ENCODE data around the gene MAP1LC3A. TPM values are rescaled to one million over a fixed set of nuclear protein-coding genes. Genes with fewer than 3 reads are reported as not detected.
A peak's percentile ranks its signal among the peaks of the same experiment; 100 is the strongest.
"Not testable (repeated sequence)": the region's sequence is repeated elsewhere in the genome, so short reads cannot be mapped to it uniquely, and the experiment has no call there.

MAP1LC3A gene
- total RNA-seq, result 36.0 to 42.2 TPM (median 37.8 TPM) in 3 replicates

DNA sequence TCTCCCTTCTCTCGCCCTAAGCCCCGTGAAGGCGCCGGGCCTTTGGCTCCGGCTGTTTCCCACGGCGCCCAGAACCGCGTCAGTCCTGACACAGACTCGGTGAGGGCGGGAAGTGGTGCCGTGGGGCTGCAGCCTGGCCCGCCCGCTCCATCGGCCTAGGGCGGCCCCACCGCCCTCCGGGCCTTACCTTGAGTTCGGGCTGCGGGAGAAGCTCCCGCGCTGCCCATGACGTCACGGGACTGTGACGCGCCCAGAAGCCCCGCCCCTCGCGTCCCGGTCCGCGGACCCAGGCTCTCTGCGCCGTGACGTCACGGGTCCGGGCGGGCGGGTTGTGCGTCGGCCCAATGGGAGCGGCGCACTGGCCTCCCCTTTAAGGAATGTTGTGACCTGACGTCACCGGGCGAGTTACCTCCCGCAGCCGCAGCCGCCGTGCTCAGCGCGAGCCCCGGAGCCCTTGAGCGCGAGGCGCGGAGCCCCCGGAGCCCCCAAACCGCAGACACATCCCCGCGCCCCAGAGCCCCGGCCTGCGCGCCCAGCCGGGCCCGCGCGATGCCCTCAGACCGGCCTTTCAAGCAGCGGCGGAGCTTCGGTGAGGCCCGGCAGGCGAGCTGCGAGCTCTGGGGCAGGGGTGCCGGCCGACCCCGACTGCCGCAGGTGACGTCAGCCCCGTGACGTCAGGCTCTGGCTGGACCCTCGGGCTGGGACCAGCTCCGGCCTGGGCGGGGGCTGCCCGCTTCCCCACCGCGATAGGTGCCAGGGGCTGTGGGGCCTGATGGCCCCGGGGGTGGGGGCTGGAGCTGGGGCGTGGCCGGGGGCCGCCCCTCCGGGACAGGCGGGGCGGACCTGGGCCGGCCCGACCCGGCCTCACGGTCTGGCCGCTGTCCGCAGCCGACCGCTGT is at the start of gene MAP1LC3A:
MAP1LC3A (plus strand) TSS at position 399 of the 899 bp plus-strand sequence; CDS start at position 550, 151 bp downstream.
- peaks cover 11% of the 10 kb centered on the region for H3K4me1 Mint-ChIP-seq
- H3K27me3 Mint-ChIP-seq (ENCODE audit: low read depth), result no peaks in the 10 kb centered on the region
- H3K9me3 Mint-ChIP-seq, result no peaks in the 10 kb centered on the region
- peak; percentile 97 to 98 for DNase-seq (ENCODE audit: low spot score in 2 of 2, unreplicated experiment in 2 of 2)
- no peaks in the 10 kb centered on the region for H3K36me3 Mint-ChIP-seq
- TF ChIP-seq, protein P1, sequence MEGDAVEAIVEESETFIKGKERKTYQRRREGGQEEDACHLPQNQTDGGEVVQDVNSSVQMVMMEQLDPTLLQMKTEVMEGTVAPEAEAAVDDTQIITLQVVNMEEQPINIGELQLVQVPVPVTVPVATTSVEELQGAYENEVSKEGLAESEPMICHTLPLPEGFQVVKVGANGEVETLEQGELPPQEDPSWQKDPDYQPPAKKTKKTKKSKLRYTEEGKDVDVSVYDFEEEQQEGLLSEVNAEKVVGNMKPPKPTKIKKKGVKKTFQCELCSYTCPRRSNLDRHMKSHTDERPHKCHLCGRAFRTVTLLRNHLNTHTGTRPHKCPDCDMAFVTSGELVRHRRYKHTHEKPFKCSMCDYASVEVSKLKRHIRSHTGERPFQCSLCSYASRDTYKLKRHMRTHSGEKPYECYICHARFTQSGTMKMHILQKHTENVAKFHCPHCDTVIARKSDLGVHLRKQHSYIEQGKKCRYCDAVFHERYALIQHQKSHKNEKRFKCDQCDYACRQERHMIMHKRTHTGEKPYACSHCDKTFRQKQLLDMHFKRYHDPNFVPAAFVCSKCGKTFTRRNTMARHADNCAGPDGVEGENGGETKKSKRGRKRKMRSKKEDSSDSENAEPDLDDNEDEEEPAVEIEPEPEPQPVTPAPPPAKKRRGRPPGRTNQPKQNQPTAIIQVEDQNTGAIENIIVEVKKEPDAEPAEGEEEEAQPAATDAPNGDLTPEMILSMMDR (IDR thresholded peaks at IDR 0.05; ENCODE audit: unreplicated experiment), result no peak
- H3K27ac Mint-ChIP-seq, result peak within 1 kb of the TSS; percentile 91
- H3K4me3 Mint-ChIP-seq, result peak within 1 kb of the TSS; percentile 78

DNA sequence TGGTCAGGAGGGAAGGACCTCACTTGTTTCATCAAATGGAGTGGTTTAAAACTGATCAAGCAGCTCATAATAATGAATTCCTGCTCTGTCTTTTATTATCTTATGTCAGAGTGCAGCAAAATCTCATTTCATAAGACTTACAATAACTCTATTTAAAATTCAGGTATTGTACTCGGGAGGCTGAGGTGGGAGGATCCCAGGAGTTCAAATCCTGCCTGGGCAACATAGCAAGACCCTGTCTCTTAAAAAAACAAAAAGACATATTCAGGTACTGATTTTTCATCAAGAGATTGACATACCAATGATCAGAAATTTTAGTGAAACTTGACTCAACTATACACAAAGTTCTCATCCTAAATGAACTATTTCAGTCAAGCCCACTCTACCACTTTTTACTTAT is 47.9 kb upstream of the MAP1LC3A start:
- DNase-seq (ENCODE audit: low spot score in 2 of 2, unreplicated experiment in 2 of 2), result no peak
- Mint-ChIP-seq H3K9me3 (no peaks in the 10 kb centered on the region), H3K36me3 (peaks cover 9% of the 10 kb centered on the region), H3K27me3 (ENCODE audit: low read depth) (no peaks in the 10 kb centered on the region), H3K4me1 (peaks cover 10% of the 10 kb centered on the region), H3K4me3 (no peak overlapping the region), H3K27ac (no peak overlapping the region)
- TF ChIP-seq, protein P1 (IDR thresholded peaks at IDR 0.05; ENCODE audit: unreplicated experiment), result no peak

DNA sequence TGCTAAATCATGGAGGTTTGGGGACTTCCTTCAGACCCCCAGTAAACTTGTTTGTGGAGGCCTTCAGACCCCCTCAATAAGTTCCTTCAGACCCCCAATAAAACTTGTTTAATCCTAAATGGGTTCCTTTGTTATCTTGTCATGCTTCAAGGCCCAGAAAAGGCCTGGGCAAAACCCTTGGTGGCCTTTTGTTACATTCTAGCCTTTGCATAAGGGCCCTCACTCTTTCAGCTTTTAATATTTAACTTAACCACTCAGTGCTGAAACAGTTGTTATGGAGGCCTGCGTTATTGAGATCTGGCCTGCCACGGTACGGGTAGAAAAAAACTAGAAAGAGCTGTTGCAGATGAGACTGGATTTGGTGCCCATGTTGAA is 46.6 kb upstream of the MAP1LC3A start:
- Mint-ChIP-seq H3K4me3 (no peak overlapping the region), H3K9me3 (no peaks in the 10 kb centered on the region), H3K4me1 (peaks cover 12% of the 10 kb centered on the region), H3K36me3 (peaks cover 9% of the 10 kb centered on the region), H3K27me3 (ENCODE audit: low read depth) (no peaks in the 10 kb centered on the region), H3K27ac (no peak overlapping the region)
- TF ChIP-seq, protein P1 (IDR thresholded peaks at IDR 0.05; ENCODE audit: unreplicated experiment), result no peak
- DNase-seq (ENCODE audit: low spot score in 2 of 2, unreplicated experiment in 2 of 2), result no peak

DNA sequence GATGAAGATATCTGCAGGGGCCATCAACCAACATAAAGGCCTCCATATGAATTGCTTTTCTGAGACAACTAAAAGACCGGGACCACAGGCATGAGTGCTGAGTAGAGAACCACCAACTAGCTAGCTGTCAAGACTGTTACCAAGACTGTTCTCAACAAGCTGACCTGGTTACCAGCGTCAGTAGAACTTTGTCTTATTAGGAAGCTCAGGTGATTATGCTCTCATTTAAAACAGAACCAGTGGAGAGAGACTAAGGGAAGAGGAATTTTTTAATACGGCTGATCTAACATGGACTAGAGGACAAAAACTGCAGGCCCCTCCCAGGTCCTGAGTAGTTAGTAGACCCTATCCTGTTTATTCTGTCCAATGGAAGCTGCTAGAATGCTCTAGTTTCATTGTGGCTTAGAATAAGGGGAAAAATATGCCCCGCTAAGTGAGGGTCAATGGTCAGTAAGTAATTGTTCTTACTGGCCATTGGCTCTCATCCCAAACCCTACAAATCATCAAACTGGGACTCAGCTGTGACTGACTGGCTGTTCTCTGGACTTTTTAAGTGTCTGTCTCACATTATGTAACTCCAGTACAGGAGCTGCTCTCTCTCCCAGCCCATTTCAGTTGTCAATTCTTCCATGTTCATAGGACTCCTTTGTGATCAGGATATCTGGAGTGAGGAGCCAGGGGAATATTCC is 46.1 kb upstream of the MAP1LC3A start:
- peaks cover 12% of the 10 kb centered on the region for H3K4me1 Mint-ChIP-seq
- DNase-seq (ENCODE audit: low spot score in 2 of 2, unreplicated experiment in 2 of 2), result no peak
- H3K27ac Mint-ChIP-seq, result peak overlapping the region; percentile 2
- H3K36me3 Mint-ChIP-seq, result peaks cover 9% of the 10 kb centered on the region
- H3K27me3 Mint-ChIP-seq (ENCODE audit: low read depth), result no peaks in the 10 kb centered on the region
- TF ChIP-seq, protein P1 (IDR thresholded peaks at IDR 0.05; ENCODE audit: unreplicated experiment), result no peak
- no peak overlapping the region for H3K4me3 Mint-ChIP-seq
- H3K9me3 Mint-ChIP-seq, result no peaks in the 10 kb centered on the region

DNA sequence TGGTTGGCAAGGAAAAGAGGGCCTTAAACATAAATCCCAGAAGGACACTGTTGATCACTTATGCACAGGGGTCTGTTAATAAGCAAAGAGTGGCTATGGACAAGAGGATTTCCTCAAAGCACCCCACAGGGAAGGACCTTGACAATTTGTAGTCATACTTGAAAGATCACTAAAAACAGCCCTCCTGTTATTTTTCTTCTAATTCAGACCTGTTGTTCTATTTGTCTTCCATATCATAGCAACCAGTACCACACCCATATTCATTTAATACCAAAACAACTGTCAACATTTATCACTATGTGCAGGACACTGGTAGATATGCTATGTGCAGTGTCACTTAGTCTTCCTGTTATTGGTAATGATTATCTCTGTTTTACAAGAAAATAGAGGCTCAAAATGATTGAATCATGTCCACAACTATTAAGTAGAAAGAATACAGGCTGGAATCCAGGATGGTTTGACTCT is 45.5 kb upstream of the MAP1LC3A start:
- Mint-ChIP-seq H3K4me1 (peaks cover 16% of the 10 kb centered on the region), H3K27me3 (ENCODE audit: low read depth) (no peaks in the 10 kb centered on the region), H3K9me3 (no peaks in the 10 kb centered on the region), H3K4me3 (no peak overlapping the region), H3K36me3 (peaks cover 9% of the 10 kb centered on the region), H3K27ac (no peak overlapping the region)
- TF ChIP-seq, protein P1 (IDR thresholded peaks at IDR 0.05; ENCODE audit: unreplicated experiment), result no peak
- no peak for DNase-seq (ENCODE audit: low spot score in 2 of 2, unreplicated experiment in 2 of 2)

DNA sequence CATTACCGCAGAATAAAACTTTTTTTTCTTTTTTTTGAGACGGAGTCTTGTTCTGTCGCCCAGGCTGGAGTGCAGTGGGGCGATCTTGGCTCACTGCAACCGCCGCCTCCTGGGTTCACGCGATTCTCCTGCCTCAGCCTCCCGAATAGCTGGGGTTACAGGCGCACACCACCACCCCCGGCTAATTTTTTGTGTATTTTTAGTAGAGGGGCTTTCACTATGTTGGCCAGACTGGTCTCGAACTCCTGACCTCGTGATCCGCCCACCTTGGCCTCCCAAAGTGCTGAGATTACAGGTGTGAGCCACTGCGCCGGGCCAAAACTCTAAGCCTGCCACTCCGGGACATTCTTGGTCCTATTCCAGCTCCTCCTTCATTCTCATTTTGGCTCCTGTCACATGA is 44.5 kb upstream of the MAP1LC3A start:
- not testable (repeated sequence) for H3K4me3 Mint-ChIP-seq; H3K27me3 Mint-ChIP-seq (ENCODE audit: low read depth); H3K36me3 Mint-ChIP-seq; H3K9me3 Mint-ChIP-seq; DNase-seq (ENCODE audit: low spot score in 2 of 2, unreplicated experiment in 2 of 2)
- H3K27ac Mint-ChIP-seq, result peak overlapping the region; percentile 22
- peaks cover 21% of the 10 kb centered on the region for H3K4me1 Mint-ChIP-seq
